ENCODE results near the gene WDR47. TPM values are rescaled to one million over a fixed set of nuclear protein-coding genes. Genes with fewer than 3 reads are reported as not detected.
"Not testable (repeated sequence)": the region's sequence is repeated elsewhere in the genome, so short reads cannot be mapped to it uniquely, and the experiment has no call there.

WDR47 gene
- total RNA-seq, 1 experiment from 2014 or later, result 20.0 TPM

DNA sequence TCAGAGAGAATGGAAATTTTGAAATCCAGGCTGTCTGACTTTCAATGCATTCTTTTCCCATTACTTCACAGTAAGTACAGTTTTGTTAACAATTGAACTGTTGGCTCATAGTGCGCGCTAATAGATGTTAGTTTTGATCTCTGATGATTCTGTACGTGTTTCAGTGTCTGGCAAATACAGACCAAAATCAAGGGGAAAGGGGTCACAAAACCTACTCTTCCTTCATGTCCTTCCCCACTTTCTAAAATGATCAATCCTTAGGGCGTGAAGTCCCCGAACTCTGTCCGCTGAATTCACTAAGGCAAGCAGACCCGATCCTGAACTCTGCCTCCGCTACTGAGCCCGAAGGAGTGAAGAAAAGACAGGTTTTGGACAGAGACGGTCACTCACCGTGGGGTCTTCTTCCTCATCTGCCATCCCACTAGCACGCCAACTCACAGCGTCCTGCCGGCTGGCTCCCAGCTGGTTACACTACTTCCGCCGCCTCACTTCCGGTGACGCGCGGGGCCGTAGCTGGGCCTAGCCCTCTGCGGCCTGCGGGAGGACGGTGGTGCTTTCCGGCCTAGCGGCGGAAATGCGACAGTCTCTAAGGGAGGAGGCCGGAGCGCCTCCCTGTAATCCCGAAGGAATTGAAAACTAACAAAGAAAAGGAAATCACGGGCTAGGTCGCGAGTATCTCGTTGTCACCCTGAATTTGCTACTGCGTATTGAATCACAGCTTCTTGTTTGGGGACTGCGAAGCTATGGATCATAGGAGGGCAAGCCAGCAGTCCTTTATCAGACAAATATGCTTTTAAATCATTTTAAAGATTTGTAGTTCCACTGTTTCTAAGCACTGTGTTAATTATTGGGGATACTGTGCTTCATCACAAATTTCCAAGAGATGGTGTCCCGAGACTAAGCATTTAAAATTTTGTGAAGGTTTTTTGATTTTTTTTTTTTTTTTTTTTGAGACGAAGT is 33.9 kb upstream of the WDR47 start, which contains the start of gene TAF13:
TSS of gene TAF13 (minus strand) at position 473 of the 960 bp plus-strand sequence. CDS start at position 417, 56 bp downstream.
- peak within 1 kb of the TSS; percentile 54 for H3K4me3 ChIP-seq
- peaks cover 7% of the 10 kb centered on the region for H3K4me1 ChIP-seq (replicated peaks)
- peaks cover 27% of the 10 kb centered on the region for H3K36me3 ChIP-seq
- no peaks in the 10 kb centered on the region for H3K27me3 ChIP-seq (replicated peaks)
- H3K9me3 ChIP-seq (replicated peaks), result no peaks in the 10 kb centered on the region
- H3K27ac ChIP-seq, result peak within 1 kb of the TSS; percentile 93
- peak; percentile 94 to 96 for DNase-seq (ENCODE audit: low read depth in 1 of 2, low spot score in 2 of 2)

DNA sequence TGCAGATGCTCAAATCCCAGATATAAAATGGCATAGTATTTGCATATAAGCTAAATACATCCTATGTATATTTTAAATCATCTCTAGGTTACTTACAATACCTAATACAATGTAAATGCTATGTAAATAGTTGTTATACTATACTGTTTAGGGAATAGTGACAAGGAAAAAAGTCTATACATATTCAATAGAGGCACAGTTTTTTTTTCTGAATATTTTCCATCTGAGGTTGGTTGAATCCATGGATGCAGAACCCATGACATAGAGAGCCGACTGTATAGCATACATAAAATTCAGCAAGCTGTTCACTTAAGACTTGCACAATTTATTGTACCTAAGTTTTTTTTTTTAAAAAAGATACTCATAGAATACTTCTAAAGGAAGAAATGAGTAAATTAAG is 27.4 kb upstream of the WDR47 start:
- Histone ChIP-seq H3K36me3 (peaks cover 86% of the 10 kb centered on the region), H3K4me1 (replicated peaks) (no peaks in the 10 kb centered on the region), H3K4me3 (no peak overlapping the region), H3K9me3 (replicated peaks) (no peaks in the 10 kb centered on the region), H3K27ac (no peak overlapping the region), H3K27me3 (replicated peaks) (no peaks in the 10 kb centered on the region)
- no peak for DNase-seq (ENCODE audit: low read depth in 1 of 2, low spot score in 2 of 2)

GRCh38 chr1:109067883-109068282 is 26.0 kb upstream of the WDR47 start:
- DNase-seq (ENCODE audit: low read depth in 1 of 2, low spot score in 2 of 2), result peak in 1 of 2 experiments; percentile 19
- Histone ChIP-seq H3K9me3 (replicated peaks) (no peaks in the 10 kb centered on the region), H3K27ac (no peak overlapping the region), H3K27me3 (replicated peaks) (no peaks in the 10 kb centered on the region), H3K4me3 (no peak overlapping the region), H3K4me1 (replicated peaks) (no peaks in the 10 kb centered on the region), H3K36me3 (peaks cover 84% of the 10 kb centered on the region)

- no peaks in the 10 kb centered on the region for H3K4me1 ChIP-seq (replicated peaks)
- H3K4me3 ChIP-seq, result no peak overlapping the region
- peaks cover 75% of the 10 kb centered on the region for H3K36me3 ChIP-seq
- H3K9me3 ChIP-seq (replicated peaks), result no peaks in the 10 kb centered on the region
- no peak overlapping the region for H3K27ac ChIP-seq
- no peaks in the 10 kb centered on the region for H3K27me3 ChIP-seq (replicated peaks)
- DNase-seq (ENCODE audit: low read depth in 1 of 2, low spot score in 2 of 2), result peak in 1 of 2 experiments; percentile 16
These were observed 23.2 kb upstream of the WDR47 start for GRCh38 chr1:109065137-109065536.

DNA sequence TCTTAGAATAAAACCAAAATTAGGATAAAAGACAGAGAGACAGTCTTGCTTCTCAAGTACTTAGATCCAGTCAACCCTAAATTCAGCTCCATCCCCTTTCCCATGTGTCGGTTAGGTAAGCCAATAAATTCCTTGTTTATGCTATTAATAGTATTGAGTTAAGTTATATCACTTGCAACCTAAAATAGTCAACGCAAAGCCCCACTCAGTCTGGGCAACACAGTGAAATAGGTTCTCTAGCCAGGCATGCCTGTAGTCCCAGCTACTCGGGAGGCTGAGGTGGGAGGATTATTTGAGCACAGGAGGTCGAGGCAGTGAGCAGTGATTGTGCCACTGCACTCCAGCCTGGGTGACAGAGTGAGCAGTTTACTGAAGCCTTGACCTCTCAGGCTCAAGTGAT is 19.3 kb upstream of the WDR47 start:
- H3K27me3 ChIP-seq (replicated peaks), result no peaks in the 10 kb centered on the region
- peaks cover 38% of the 10 kb centered on the region for H3K36me3 ChIP-seq
- no peaks in the 10 kb centered on the region for H3K4me1 ChIP-seq (replicated peaks)
- no peaks in the 10 kb centered on the region for H3K9me3 ChIP-seq (replicated peaks)
- H3K4me3 ChIP-seq, result no peak overlapping the region
- H3K27ac ChIP-seq, result no peak overlapping the region
- peak in 1 of 2 experiments; percentile 9 for DNase-seq (ENCODE audit: low read depth in 1 of 2, low spot score in 2 of 2)

DNA sequence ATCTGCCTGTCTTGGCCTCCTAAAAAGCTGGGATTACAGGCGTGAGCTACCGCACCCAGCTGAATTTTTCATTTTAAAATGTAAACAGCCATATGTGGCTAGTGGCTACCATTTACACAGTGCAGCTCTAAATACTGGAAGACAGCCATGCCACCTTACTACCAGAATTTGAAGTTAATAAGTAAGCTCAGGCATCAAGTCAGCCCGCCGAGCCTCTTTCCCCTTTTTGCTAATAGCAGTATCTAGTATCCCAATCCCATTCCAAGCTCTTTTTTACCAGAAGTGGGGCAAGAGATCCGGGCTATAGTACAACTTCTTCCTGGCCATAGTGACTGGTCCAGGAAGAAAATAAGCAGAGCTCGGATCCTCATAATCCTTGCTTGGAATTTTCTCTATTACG is 18.8 kb upstream of the WDR47 start:
- no peaks in the 10 kb centered on the region for H3K9me3 ChIP-seq (replicated peaks)
- H3K27me3 ChIP-seq (replicated peaks), result no peaks in the 10 kb centered on the region
- no peak overlapping the region for H3K4me3 ChIP-seq
- no peak overlapping the region for H3K27ac ChIP-seq
- peaks cover 33% of the 10 kb centered on the region for H3K36me3 ChIP-seq
- no peak for DNase-seq (ENCODE audit: low read depth in 1 of 2, low spot score in 2 of 2)
- H3K4me1 ChIP-seq (replicated peaks), result no peaks in the 10 kb centered on the region

DNA sequence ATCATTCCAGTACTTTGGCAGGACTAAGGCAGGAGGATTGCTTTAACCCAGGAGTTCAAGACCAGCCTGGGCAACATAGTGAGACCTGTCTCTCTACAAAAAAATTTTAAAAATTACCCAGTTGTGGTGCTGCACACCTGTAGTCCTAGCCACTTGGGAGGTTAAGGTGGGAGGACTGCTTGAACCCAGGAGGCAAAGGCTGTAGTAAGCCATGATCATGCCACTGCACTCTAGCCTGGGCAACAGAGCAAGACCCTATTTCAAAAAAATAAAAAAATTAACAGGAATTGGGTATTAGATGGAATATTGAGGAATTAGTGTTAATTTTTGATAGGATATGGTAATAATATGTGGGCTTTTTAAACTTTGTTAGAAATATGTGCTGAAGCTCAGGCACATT is 17.1 kb upstream of the WDR47 start:
- no peak for DNase-seq (ENCODE audit: low read depth in 1 of 2, low spot score in 2 of 2)
- Histone ChIP-seq H3K27me3 (replicated peaks) (no peaks in the 10 kb centered on the region), H3K36me3 (peaks cover 18% of the 10 kb centered on the region), H3K4me3 (no peak overlapping the region), H3K4me1 (replicated peaks) (no peaks in the 10 kb centered on the region), H3K9me3 (replicated peaks) (no peaks in the 10 kb centered on the region), H3K27ac (no peak overlapping the region)

GRCh38 chr1:109056064-109056463 is 14.2 kb upstream of the WDR47 start:
- no peaks in the 10 kb centered on the region for H3K9me3 ChIP-seq (replicated peaks)
- no peaks in the 10 kb centered on the region for H3K27me3 ChIP-seq (replicated peaks)
- H3K36me3 ChIP-seq, result no peaks in the 10 kb centered on the region
- H3K27ac ChIP-seq, result no peak overlapping the region
- no peak for DNase-seq (ENCODE audit: low read depth in 1 of 2, low spot score in 2 of 2)
- H3K4me1 ChIP-seq (replicated peaks), result no peaks in the 10 kb centered on the region
- no peak overlapping the region for H3K4me3 ChIP-seq

DNA sequence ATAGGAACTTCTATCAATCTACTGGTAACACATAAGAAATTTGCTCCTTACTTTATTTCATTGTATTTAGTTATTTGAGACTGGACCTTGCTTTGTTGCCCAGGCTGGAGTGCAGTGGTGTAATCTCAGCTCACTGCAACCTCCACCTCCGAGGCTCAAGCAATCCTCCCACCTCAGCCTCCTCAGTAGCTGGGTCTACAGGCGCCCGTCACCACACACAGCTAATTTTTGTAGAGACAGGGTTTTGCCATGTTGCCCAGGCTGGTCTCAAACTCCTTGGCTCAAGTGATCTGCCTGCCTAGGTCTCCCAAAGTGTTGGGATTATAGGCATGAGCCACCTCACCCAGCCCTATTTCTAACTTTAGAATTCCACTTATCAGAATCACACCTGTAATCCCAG is 10.2 kb upstream of the WDR47 start:
- not testable (repeated sequence) for DNase-seq (ENCODE audit: low read depth in 1 of 2, low spot score in 2 of 2); H3K9me3 ChIP-seq (replicated peaks); H3K4me1 ChIP-seq (replicated peaks); H3K27ac ChIP-seq; H3K36me3 ChIP-seq; H3K27me3 ChIP-seq (replicated peaks); H3K4me3 ChIP-seq

DNA sequence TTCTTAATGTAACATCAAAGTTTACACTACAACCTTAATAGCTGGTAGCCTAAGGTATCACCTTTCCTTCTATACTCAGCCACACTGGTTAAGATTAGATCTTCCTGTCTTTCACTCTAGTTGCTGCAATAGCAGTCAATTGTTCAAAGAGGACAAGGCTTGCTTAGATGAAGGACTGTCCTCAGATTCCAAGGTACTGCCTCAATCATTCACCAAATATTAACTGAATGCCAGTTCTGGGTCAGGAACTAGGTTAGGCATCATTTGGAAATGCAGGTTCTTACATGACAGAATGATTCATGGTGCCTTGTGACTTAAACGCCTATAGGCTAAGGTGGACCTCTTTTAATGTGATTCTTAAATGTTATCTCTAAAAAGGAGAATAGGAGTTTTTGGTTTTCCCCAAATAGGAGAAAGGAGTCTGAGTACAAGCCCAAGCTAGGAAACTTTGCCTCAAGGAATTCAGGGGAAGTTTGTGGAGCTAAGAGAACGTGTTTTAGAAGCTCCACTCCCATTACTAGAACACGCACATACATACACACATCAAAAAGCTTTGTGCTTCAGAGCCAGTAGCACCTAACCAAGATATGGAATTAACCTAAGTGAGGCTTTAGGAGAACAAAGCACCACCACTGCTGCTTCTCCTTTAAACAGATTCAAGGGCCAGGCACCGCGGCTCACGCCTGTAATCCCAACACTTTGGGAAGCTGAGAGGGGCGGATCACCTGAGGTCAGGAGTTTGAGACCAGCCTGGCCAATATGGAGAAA is 8.5 kb upstream of the WDR47 start:
- no peaks in the 10 kb centered on the region for H3K4me1 ChIP-seq (replicated peaks)
- no peak overlapping the region for H3K27ac ChIP-seq
- no peaks in the 10 kb centered on the region for H3K27me3 ChIP-seq (replicated peaks)
- H3K4me3 ChIP-seq, result no peak overlapping the region
- H3K9me3 ChIP-seq (replicated peaks), result no peaks in the 10 kb centered on the region
- H3K36me3 ChIP-seq, result no peaks in the 10 kb centered on the region
- DNase-seq (ENCODE audit: low read depth in 1 of 2, low spot score in 2 of 2), result no peak

DNA sequence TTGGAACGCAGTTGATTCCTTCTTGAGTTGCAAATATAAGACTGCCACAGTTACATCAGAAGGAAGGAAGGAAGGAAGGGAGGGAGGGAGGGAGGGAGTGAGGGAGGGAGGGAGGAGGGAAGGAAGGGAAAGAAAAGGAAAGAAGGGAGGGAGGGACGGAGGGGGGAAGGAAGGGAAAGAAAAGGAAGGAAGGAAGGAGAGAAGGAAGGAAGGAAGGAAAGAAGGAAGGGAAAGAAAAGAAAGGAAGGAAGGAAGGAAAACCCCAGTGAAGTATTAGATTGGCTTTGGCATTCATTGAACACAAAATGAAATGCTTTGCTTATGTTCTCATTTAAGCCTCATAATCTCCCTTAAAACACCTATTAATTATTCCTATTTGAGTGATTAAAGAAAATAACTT is 6.4 kb upstream of the WDR47 start:
- Histone ChIP-seq H3K27me3 (replicated peaks) (no peaks in the 10 kb centered on the region), H3K27ac (no peak overlapping the region), H3K4me1 (replicated peaks) (no peaks in the 10 kb centered on the region), H3K36me3 (no peaks in the 10 kb centered on the region), H3K4me3 (no peak overlapping the region), H3K9me3 (replicated peaks) (no peaks in the 10 kb centered on the region)
- DNase-seq (ENCODE audit: low read depth in 1 of 2, low spot score in 2 of 2), result no peak

DNA sequence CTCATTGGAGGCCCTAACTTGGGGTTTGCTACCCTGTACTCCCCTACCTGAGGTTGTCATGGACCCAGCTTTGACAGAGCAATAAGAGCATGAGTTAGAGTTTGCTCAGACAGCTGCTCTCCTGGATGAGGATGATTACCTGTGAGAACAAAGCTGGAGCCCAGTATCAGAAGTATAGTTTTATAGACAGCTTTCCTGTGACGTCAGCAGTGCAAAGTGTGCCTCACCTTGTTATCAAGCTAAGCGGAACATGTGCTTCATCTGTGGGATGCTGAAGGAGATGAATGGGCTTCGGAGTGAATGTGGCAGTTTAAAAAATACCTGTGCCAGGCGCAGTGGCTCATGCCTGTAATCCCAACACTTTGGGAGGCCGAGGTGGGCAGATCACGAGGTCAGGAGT is 5.4 kb upstream of the WDR47 start:
- no peaks in the 10 kb centered on the region for H3K36me3 ChIP-seq

DNA sequence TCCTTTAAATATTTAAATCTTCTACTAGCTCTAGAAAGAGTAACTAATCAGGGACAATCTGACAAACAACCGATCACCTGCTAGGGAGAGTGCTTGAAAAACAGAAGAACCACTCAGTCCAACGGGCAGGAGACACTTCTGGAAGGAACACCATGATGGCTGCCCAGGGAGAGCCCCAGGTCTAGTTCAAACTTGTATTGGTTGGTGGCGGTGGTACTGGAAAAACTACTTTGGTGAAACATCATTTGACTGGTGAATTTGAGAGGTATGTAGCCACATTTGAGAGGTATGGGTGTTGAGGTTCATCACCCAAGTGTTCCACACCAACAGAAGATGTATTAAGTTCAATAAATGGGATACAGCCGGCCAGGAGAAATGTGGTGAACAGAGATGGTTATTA is 4.8 kb upstream of the WDR47 start:
- Histone ChIP-seq H3K27ac (no peak overlapping the region), H3K9me3 (replicated peaks) (no peaks in the 10 kb centered on the region; the same call in 1 of the 2 replicates), H3K4me1 (replicated peaks) (peaks cover 5% of the 10 kb centered on the region), H3K4me3 (no peak overlapping the region), H3K27me3 (replicated peaks) (no peaks in the 10 kb centered on the region), H3K36me3 (peaks cover 2% of the 10 kb centered on the region)
- DNase-seq (ENCODE audit: low read depth in 1 of 2, low spot score in 2 of 2), result no peak

More for the DNA sequence above, 5.4 kb upstream of the WDR47 start:
- no peak for DNase-seq (ENCODE audit: low read depth in 1 of 2, low spot score in 2 of 2)
- peaks cover 3% of the 10 kb centered on the region; the same call in 1 of the 2 replicates for H3K4me1 ChIP-seq (replicated peaks)
- H3K9me3 ChIP-seq (replicated peaks), result no peaks in the 10 kb centered on the region
- H3K4me3 ChIP-seq, result no peak overlapping the region
- H3K27ac ChIP-seq, result no peak overlapping the region
- no peaks in the 10 kb centered on the region for H3K27me3 ChIP-seq (replicated peaks)

DNA sequence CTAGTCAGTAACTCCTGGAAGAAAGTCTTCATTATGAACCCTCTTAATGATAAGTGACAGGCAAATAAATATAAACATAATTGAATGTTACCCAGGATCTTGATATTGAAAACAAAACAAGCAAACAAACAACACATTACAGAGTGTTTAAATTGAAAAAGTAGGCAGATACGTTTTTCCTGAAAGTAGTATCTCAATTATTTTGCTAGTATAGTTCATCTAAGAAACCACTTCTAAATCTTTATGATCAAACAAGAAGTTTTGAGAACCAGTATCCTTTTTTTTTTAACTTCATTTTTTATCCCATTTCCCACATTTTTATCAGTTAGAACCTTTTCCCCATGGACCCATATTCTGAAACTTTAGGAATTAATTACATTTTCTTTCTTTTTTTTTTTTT is 3.7 kb upstream of the WDR47 start:
- no peak overlapping the region for H3K27ac ChIP-seq
- DNase-seq (ENCODE audit: low read depth in 1 of 2, low spot score in 2 of 2), result no peak
- peaks cover 6% of the 10 kb centered on the region for H3K36me3 ChIP-seq
- H3K4me3 ChIP-seq, result no peak overlapping the region
- no peaks in the 10 kb centered on the region for H3K27me3 ChIP-seq (replicated peaks)
- peaks cover 9% of the 10 kb centered on the region for H3K4me1 ChIP-seq (replicated peaks)
- no peaks in the 10 kb centered on the region; the same call in 1 of the 2 replicates for H3K9me3 ChIP-seq (replicated peaks)
